IPS DF 19.7 (cell line): ENCODE results near the gene VPS26C.

Experiments
- DNase-seq: peaks from one replicate; pipeline ENCODE4 v3.0.0-alpha.2; 2013; ENCODE audit warnings: low read depth, low spot score

Gene VPS26C

DNA sequence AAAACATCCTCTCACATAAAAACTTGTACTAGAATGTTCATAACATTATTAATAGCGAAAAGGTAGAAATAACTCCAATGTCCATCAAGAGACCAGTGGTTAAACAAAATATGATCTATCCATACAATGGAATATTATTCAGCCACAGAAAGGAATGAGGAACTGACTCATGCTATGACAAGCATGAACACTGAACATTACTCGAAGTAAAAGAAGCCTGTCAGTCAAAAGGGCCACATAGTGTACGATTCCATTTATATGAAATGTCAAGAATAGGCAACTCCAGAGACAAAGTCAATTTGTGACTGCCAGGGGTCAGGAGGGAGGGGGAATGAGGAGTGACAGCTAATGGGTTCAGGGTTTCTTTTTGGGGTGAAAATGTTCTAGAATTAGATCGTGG is 2.3 kb downstream of the VPS26C start:
- DNase-seq: no peak

DNA sequence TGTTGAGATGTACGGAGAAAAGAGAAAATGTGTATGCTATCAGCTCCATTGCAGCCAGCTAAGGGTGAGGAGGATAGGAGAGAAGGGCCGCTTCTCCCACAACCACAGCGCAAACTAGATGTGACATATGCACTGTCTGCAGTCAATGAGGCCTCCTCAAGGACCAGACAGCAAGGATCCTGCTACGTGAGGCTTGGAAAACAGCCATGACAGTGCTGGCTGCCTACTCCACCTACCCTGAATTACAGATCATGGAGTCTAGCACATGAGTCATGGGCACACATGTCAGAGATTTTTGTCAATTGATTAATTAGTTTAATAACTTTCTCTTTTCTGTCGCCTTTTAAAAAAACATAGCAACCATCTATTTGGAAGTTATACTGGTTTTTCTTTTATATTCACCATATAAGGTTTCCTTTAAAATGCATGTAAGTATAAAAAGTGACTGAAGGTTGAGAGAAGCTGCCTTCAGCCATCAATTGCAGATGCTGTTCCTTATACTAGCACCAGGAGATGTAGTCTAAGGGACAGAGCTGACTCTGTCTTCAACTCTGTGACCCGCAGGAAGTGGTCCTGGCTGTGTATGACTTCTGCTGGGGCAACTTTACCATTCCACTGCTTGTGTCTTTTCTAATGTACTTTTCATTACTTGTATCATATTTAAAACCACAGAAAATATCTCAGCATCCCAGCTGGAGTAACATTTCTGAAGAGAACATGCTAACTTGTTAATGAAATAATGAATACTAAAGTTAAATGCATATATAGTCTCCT is 3.1 kb downstream of the VPS26C start:
- no peak for DNase-seq

DNA sequence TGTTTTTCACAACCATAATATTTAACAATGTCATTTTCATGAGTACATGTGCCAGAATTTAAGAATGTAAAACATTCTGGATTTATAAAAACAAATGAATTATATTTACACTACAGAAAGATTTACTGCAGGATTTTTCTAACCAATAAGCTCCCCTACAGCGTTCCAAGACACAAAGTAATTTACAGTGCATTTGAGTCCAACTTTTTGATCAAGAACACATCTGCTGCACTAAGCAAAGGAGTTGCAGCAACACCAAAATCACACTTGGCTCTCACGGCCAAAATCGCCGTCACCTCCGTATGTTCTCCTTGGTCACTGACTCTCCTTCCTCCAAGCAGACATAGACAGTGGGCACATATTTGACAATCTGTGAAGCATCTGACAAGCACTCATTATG is 7.7 kb downstream of the VPS26C start:
- DNase-seq: no peak

DNA sequence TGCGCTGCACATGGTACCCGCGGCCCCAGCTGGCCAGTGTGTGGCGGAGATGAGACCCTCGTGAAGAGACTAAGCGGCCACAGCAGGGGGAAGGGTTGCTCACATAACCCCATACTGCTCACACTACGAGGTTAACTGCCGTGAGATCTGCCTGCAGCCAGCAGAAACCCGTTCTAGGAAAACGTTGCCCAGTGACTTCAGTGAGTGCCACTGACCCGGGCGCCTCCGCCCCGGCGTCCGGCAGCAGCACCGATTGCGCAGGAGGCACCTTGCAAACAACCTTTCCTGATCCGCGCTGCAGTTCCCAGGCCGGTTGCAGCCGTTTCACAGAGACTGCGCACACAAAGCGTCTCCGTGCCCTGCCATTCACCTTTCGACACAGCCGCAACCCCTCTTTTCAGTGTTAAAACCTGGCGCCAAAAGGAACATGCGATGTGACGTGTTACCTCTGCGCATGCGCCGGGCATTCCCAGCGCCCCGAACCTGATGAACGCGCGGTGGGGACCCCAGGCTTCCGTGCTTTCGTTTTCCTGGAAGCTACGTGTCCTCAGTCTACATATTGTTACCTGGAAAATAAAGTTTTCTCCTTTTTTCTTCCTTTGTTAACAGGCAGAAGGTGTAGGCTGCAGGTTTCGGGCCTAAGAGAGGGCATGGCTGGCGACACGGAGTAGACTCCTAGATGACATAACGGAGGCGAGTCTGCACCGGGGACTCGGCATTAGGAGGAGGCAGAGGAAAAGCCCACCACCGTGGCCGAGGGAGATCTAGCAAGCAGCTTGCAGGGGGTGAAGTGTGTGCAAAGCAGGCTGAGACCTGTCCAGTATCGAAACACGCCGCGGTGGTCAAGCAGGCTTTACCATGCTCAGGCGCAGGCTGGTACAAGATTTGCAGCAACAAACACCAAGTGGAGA is 8.9 kb downstream of the VPS26C start:
- no peak for DNase-seq

DNA sequence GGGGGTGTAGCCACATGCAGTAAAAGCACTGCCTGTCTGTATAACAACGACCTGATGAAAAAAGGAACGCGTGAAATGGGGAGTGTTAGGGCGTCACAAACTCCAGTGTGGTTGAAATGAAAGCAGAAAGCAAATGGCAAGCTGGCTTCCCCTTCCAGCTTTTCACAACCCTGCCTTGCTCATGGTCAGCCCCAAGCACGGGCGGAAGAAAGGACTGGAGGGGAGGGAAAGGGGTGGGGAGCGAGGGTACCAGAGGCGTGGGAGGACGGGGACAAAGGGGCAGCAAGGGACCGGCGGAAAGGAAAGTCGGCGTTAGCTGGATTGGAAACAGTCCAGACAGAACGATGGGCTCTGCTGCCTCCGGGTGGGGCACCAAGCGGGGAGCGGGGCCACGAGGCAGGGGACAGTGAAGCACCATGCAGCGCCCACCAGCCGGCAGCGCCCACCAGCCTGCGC is 9.6 kb downstream of the VPS26C start:
- DNase-seq: no peak

DNA sequence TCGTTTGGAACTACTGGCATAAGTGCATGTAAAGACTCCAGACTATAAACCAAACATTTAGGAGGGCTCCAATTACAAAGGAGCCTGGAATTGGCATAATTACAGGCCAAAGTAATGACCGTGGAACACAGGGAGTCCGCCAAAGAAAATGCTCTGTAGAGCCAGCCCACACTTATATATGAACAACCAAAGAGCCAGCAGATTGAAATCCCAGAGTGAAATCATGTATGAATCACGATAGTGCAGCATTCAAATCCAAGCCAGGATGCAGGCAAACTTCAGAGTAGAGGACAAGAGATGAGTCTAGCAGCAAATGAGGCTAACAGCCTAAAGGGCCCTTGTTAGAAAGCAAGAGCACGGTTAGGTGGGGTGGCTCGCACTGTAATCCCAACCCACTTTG is 13.1 kb downstream of the VPS26C start:
- no peak for DNase-seq

DNA sequence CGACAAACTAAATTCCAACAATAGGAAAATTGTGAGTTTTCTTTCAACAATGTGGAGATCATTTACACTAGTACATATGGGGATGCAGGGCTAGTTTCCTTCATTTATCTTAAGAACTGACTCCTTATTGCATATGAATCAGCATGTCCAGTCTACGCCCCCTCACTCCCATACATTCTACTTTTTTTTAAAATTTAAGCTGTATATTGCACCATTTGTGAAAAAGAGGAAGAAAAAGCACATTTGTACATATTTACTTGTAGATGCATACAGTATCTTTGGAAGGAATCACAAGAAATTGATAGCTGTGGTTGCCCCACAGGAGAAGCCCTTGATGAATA is 15.9 kb downstream of the VPS26C start:
- no peak for DNase-seq

DNA sequence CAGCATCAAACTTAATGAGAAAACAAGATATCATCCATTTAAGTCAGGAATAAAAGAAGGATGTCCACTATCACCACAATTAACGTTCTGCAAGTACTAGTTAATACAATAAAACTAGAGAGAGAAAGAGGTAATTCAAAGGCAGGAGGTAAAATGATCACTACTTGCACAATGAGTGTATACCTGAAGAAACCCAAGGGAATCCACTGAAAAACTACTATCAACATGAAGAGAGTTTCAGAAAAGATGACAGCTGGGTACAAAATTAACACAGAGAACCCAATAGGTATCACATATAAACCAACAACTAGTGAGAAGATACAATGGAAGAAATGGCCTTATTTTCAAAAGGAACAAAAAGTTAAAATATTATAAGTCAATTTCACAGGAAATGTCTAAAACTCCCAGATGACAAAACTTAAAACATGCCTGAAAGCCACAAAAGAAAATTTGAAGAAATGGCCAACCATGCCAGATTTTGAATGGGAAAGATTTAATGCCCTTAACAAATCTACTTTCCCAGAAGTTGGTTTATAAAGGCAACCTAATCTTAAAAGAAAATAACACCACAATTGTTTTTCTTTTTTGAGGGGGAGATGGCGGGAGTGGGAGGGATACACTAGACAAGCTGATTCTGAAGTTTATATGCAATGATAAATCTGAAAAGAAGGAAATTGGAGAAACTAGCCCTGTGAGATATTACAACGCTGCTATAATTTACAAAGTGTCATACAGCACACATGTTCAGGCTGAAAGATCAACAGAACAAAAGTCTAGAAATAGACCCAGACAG is 17.8 kb downstream of the VPS26C start:
- no peak for DNase-seq

DNA sequence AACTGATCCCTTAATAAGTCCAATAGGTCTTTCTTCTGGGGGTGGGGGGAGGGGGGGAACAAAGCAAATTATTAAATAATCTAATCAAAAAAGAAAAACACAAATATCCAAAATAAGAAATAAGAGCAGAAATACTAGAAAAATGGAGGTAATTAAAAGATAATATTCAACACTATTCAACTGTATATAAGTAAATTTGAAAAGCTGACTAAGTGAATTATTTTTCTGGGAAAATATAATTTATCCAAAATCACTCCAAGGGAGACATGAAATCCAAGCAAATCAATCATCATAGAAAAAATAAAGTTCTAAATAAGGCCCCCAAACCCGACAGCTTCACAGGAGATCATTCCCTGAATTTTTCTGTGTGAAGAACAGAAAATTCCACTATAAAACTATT is 18.8 kb downstream of the VPS26C start:
- no peak for DNase-seq

DNA sequence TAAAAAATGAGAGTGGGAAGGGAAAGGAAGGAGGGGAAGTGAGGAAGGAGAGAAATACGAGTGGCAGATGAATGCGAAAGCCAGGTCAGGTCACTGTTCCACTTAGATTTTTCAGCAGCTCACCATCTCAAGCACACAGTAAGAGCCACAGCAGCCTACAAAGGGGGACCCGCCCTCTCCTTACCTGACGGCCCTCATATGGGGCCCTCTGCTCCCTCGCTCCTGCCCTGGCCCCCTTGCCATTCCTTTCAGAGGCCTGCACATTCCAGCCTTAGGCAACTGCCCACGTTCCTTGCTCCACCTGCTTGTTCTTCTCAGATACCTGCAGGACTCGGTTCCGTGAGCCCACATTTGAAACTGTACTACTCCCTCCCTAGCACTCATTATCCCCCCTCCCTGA is 22.0 kb downstream of the VPS26C start:
- no peak for DNase-seq

DNA sequence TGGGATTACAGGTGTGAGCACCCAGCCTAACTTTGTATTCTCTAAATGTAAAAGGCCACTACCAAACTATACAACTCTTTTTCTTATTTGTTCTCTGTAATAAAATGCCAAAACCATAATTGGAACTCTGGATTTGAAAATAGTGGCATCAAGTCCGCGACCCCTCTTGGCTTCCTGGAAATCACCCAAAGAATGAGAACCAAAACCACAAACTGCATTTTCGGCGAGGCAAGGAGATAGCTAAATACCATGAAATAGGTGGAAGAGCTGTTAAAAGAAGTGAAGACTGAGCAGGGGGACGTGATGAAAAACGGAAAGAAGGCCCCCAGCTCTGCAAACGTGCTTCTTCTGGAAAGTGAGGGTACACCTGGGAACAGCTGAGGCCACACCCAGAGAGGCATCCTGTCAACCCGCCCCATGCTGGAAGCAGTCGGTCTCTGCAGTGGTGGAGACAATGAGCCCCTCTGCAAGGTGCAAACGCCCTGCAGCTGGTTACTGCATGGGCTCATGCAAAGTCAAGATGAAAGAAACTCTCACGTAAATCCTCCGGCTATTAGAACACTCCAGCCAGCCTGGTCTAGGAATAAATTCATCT is 22.5 kb downstream of the VPS26C start:
- DNase-seq: no peak

DNA sequence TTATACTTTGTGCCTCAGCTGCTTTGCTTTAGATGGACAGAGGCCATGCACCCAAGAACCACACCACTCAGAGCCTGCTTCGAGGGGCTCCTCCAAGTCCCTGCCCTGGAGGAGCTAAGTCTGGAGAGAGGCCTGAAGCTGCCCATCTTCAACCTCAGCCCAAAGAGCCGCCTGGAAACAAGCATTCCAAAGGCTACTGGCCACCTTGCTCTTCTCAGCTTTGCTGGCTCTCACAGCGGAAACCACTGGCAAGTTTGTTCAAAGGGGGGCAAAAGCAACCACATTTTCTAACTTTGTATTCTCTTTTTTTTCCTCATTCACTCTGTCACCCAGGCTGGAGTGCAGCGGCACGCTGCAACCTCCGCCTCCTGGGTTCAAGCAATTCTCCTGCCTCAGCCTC is 23.2 kb downstream of the VPS26C start:
- DNase-seq: no peak

DNA sequence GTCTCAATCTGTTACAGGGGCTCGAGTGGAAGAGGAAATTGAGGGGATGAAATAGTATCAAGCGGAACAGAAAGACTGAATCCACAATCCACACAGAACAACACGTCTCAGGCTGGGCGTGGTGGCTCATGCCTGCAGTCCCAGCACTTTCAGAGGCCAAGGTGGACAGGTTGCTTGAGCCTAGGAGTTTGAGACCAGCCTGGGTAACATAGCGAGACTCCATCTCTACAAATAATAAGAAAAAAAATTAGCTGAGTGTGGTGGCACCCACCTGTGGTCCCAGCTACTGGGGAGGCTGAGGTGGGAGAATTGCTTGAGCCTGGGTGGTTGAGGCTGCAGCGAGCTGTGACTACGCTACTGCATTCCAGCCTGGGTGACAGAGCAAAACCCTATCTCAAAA is 25.7 kb downstream of the VPS26C start:
- DNase-seq: no peak

DNA sequence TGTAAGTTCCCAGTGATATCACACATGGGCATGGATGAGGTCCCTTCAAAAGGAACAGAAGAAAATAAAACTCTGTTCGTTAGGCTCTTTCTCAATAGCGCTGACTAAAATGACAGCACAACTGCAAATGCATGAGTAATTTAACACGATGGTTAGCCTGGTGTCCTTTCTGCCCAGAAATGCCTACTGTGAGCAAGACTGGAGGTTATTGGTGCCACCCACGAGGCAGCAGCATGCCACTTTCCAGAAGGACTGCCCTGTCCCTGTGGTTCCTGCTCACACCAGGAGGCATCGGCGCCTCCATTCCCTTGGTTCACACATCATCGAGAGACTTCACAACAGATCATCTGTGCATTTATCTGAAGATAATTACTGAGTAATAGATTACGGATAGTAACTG is 26.2 kb downstream of the VPS26C start:
- DNase-seq: no peak

DNA sequence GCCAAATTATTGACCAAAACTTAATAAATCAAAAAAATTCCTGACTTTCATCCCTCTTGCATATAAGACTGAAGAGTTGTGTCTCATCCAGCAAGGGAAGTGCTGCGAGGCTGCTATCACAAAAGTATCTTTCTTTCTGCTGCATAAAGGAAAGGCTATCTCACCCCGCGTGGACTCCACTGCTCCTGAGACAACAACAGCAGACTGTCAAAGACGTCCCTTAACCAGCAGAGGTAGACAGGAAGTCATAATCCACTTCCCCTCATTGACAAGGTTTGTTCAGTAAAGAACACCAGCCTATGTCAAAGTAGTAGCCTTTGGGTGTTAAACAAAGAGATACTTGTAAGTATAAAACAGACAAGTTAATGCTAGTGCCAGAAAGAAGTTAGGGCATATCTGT is 29.4 kb downstream of the VPS26C start:
- DNase-seq: no peak

DNA sequence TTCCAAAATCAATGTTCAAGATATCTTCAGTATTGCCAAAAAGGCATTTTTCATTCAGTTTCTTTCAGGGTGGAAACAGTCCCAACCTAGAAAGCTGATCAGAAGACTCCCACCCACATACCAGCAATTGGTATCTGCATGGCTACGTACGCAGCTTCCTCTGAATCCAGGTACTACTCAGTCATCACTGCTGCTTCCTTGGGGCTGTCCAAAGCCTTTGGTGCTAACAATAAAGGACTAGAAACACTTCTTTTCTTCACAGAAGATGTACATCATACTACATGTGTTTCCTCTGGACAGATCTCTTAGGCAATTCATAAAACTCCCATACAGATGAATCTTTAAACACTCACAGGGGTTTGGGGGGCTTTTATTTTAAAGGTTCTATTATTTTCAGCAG is 29.8 kb downstream of the VPS26C start:
- DNase-seq: no peak

DNA sequence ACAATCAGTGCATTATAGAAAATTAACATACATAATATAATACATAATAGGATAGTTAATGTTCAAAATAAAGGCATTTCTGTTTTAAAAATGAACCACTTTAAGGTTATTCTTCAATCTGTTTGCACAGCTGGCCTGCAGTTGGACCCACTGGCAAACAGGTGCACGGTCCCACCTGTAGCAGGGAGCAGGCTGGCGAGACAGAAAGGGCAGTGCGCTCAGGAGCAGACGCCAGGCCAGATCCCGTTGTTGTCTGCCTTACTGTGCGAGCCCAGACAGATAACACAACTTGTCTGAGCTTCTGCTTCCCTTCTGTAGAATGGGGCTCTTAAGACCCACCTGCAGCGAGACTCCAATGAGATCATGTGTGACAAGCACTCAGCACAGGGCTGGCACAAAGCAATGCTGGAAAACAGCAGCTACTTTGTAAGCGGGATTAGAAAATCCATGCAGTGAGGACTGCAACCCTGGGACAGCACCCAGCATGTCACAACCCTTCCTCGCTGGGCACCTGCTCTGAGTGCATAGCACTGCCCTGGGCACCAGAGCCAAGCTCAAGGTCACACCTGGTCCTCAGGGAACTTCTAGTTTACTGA is 33.5 kb downstream of the VPS26C start:
- no peak for DNase-seq

DNA sequence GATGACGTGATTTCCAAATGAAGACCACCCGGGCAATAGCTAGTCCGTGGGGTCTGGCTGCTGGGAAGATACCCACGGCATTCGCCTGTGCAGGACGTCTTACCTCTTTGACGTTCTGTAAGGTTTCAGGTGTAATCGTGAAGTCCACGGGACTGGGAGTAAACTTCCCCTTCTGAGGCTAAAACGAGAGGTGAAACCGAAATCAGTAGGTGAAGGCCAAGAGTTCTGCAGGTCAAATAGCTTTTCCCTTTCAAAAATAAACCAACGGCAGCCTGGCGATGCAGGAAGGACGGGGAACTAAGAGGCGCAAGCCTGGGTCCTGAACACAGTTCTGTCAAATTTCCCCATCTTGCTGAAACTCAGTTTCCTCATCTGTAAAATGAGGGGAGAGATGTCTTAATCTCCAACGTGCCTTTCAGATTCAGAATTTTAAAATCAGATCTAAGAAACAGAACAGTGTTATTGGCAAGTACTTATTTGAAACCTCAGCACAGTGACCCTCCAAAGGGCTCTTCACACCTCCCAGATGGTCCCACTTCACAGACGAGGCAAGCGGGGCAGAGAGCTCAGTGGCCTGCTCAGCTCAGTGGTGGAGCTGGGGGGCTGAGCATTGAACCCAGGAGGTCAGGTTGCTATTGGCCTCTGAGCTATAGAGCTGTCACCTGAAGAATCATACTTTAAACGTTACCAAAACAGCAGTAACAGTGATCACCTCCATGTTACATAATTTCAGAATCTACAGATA is 34.7 kb downstream of the VPS26C start:
- DNase-seq: no peak

DNA sequence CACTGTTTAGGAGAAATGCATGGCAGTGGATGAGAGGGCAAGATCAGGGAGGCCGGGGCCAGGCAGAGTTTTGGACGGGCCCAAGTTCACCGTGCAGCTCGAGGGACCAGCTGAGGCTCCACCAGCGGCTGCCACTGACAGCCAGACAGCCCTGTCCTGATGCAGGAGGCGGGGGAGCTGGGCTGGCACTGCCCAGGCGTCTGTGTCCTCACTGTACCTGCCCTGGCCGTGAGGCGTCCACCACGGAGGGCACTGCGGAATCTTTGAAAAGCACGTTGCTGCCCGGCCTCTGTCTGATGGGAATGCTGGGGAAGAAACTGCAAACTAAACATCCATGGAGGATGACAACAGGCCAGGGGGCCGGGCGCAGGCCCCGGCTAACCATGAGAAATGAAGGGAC is 35.5 kb downstream of the VPS26C start:
- no peak for DNase-seq

DNA sequence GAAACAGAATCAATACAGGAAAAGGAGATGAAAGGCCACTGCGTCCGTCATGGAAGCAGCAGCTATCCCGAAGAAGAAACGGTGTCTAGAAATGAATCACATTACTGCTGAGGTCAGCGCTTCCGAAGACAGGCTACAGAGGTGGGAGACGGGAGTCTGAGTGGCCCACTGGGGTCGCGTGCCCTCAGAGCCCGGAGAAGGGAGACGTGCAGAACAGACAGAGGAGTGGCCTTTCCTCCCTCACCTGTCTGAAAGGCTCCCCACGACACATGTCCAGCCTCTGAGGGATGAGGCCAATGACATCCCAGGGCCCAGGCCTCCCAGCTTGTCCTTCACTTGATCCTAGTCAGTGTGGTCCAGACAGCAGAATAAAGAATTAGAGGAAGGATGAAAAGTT is 35.9 kb downstream of the VPS26C start:
- no peak for DNase-seq
